NT2/D1 (cell line): ENCODE data around the gene BCKDHB.

ENCODE experiments used
- YY1 ChIP-seq: IDR thresholded peaks from 2 replicates; pipeline ENCODE4 v1.6.1; 2011; ENCODE audit not compliant: insufficient read length, insufficient read depth
- ZNF274 ChIP-seq: IDR thresholded peaks from 2 replicates; pipeline ENCODE4 v1.6.1; 2011; ENCODE audit warnings: mild to moderate bottlenecking, low read depth, low read length

DNA sequence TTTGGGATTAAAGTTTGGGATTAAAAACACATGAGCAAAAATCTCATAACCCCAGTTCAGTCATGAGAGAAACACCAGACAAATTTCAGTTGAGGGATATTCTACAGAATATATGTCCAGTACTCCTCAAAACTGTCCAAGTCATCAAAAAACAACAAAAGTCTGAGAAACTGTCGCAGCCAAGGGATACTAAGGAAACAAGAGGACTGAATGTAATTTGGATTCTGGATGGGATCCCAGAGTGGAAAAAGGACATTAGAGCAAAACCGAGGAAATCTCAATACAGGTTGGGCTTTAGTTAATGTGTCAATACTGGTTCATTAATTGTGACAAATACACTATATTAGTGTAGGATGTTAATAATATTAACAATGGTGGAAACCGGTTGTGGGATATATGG, 219.3 kb downstream of the BCKDHB start:
- no peak for TF ChIP-seq ZNF274
- TF ChIP-seq YY1, result no peak
